BLaER1 (cell line): ENCODE data around the gene BNC2.

Source experiments
- H3K27ac ChIP-seq: shearing (Covaris generic); formaldehyde crosslinking; 2 replicates; pipeline ENCODE4 v1.8.1; 2022
- H3K27me3 ChIP-seq: shearing (Covaris generic); formaldehyde crosslinking; 2 replicates; pipeline ENCODE4 v1.8.1; 2022
- H3K36me3 ChIP-seq: shearing (Covaris generic); formaldehyde crosslinking; 2 replicates; pipeline ENCODE4 v1.8.1; 2022
- H3K4me1 ChIP-seq: shearing (Covaris generic); formaldehyde crosslinking; 2 replicates; pipeline ENCODE4 v1.8.1; 2022
- H3K4me2 ChIP-seq: shearing (Covaris generic); formaldehyde crosslinking; 2 replicates; pipeline ENCODE4 v1.8.1; 2022
- H3K4me3 ChIP-seq: shearing (Covaris generic); formaldehyde crosslinking; 2 replicates; pipeline ENCODE4 v1.8.1; 2022
- H3K9ac ChIP-seq: shearing (Covaris generic); formaldehyde crosslinking; 2 replicates; pipeline ENCODE4 v1.8.1; 2022
- H3K9me3 ChIP-seq: shearing (Covaris generic); formaldehyde crosslinking; 2 replicates; pipeline ENCODE4 v1.8.1; 2022
- H4K20me1 ChIP-seq: shearing (Covaris generic); formaldehyde crosslinking; 2 replicates; pipeline ENCODE4 v1.8.1; 2022
- Cebpa-rat ChIP-seq: shearing (Covaris generic); IDR thresholded peaks from 2 replicates; pipeline ENCODE4 v1.8.1; 2022

BNC2 gene

GRCh38 chr9:16846367-16846766 lies 24.1 kb downstream of the BNC2 start:
- Histone ChIP-seq H3K27ac (no peak overlapping the region), H3K36me3 (no peaks in the 10 kb centered on the region), H3K9me3 (peaks cover 4% of the 10 kb centered on the region; the same call in 1 of the 2 replicates), H3K4me1 (no peaks in the 10 kb centered on the region), H3K9ac (no peak overlapping the region), H3K4me3 (no peak overlapping the region), H3K27me3 (no peaks in the 10 kb centered on the region), H3K4me2 (no peak overlapping the region), H4K20me1 (no peaks in the 10 kb centered on the region)
- TF ChIP-seq Cebpa-rat = no peak

DNA sequence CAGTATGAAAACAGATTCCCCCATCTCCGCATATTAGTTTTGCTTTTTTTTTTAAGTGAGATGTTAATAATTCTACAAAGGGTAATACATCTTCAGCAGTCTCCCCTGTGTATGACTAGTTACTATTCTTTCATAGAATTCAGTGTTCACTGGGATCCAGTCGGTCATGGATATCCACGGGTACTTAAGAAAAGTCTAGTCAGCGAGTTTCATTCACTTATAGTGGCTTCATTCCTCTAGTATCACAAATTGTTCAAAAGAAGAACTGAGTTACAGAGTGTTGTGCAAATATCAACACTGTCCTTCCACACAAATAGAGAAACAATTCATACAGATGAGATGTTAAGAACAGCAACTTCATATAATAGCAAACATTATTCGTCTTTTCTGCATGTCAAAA lies 35.7 kb downstream of the BNC2 start:
- no peak overlapping the region for H3K27ac ChIP-seq
- H3K4me2 ChIP-seq = no peak overlapping the region
- no peaks in the 10 kb centered on the region for H3K4me1 ChIP-seq
- no peak overlapping the region for H3K9ac ChIP-seq
- peaks cover 9% of the 10 kb centered on the region; the same call in 1 of the 2 replicates for H3K9me3 ChIP-seq
- H3K27me3 ChIP-seq = no peaks in the 10 kb centered on the region
- no peaks in the 10 kb centered on the region for H3K36me3 ChIP-seq
- no peaks in the 10 kb centered on the region for H4K20me1 ChIP-seq
- TF ChIP-seq Cebpa-rat = no peak
- H3K4me3 ChIP-seq = no peak overlapping the region

GRCh38 chr9:16833296-16833835 lies 37.1 kb downstream of the BNC2 start:
- Histone ChIP-seq H3K4me2 (no peak overlapping the region), H3K9me3 (peaks cover 9% of the 10 kb centered on the region; the same call in 1 of the 2 replicates), H3K9ac (no peak overlapping the region), H3K27me3 (no peaks in the 10 kb centered on the region), H3K36me3 (no peaks in the 10 kb centered on the region), H3K27ac (no peak overlapping the region), H4K20me1 (no peaks in the 10 kb centered on the region), H3K4me1 (no peaks in the 10 kb centered on the region), H3K4me3 (no peak overlapping the region)
- no peak for TF ChIP-seq Cebpa-rat

- H3K4me1 ChIP-seq = no peaks in the 10 kb centered on the region
- H3K4me2 ChIP-seq = no peak overlapping the region
- H3K9me3 ChIP-seq = peaks cover 7% of the 10 kb centered on the region; the same call in 1 of the 2 replicates
- no peaks in the 10 kb centered on the region for H4K20me1 ChIP-seq
- H3K27ac ChIP-seq = no peak overlapping the region
- no peaks in the 10 kb centered on the region for H3K36me3 ChIP-seq
- no peak overlapping the region for H3K9ac ChIP-seq
- H3K4me3 ChIP-seq = no peak overlapping the region
- no peak for TF ChIP-seq Cebpa-rat
- no peaks in the 10 kb centered on the region for H3K27me3 ChIP-seq
Measured at GRCh38 chr9:16832101-16832500, 38.4 kb downstream of the BNC2 start.

- no peak overlapping the region for H3K9ac ChIP-seq
- no peak for TF ChIP-seq Cebpa-rat
- no peak overlapping the region for H3K4me3 ChIP-seq
- peaks cover 7% of the 10 kb centered on the region; the same call in 1 of the 2 replicates for H3K9me3 ChIP-seq
- no peak overlapping the region for H3K4me2 ChIP-seq
- no peak overlapping the region for H3K27ac ChIP-seq
- H4K20me1 ChIP-seq = no peaks in the 10 kb centered on the region
- H3K4me1 ChIP-seq = no peaks in the 10 kb centered on the region
- H3K27me3 ChIP-seq = no peaks in the 10 kb centered on the region
- no peaks in the 10 kb centered on the region for H3K36me3 ChIP-seq
Measured at GRCh38 chr9:16830806-16831205, 39.7 kb downstream of the BNC2 start.

DNA sequence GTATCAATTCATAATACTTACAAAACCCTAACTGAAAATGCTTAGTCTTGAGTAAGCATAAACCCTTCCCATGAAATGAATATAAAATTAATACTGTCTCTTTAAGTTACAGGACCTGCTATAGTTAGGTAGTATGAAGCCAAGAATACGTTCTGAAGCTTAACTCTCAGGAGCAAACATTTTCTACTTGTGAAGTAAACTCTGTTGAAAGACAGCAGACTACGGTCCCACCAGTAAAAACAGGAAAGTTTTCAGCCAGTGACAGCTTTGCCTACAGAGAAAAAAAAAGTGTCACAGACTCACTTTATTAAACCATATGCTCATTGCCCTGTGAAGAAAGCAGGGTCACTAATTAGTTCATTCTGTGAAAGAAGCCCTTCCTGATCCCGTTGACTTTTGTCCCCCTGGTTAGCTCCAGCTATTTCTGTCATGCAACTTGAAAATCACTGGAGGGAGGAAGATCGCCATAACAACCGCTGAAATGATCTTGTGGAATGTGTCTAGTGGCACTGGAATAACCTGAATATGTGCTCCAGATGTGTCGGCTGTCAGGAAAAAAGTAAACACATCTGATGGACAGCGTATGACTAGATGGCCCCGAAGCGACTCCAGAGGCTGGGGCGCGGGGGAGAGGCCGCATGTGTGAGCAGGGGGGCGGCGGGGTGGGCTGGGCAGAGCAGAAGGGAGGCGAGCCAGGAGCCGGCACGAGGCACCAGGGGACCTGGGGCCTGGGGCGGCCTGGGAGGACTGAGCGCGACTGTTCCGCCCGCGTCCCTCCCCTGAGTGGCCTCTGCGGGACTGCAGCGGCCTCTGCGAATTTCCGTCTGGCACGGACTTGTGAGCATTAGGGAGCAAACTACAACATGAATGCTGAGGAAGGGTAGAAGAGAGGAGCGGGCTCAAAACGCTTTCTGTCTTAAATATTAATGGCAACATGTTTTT lies 41.9 kb downstream of the BNC2 start:
- H3K4me3 ChIP-seq = no peak overlapping the region
- no peak overlapping the region for H3K27ac ChIP-seq
- peaks cover 7% of the 10 kb centered on the region; the same call in 1 of the 2 replicates for H3K9me3 ChIP-seq
- H3K4me2 ChIP-seq = no peak overlapping the region
- H3K27me3 ChIP-seq = no peaks in the 10 kb centered on the region
- no peaks in the 10 kb centered on the region for H3K4me1 ChIP-seq
- H3K36me3 ChIP-seq = no peaks in the 10 kb centered on the region
- no peak overlapping the region for H3K9ac ChIP-seq
- TF ChIP-seq Cebpa-rat = no peak
- no peaks in the 10 kb centered on the region for H4K20me1 ChIP-seq

- H4K20me1 ChIP-seq = no peaks in the 10 kb centered on the region
- no peaks in the 10 kb centered on the region for H3K36me3 ChIP-seq
- no peaks in the 10 kb centered on the region for H3K9me3 ChIP-seq
- no peak overlapping the region for H3K4me2 ChIP-seq
- no peaks in the 10 kb centered on the region for H3K4me1 ChIP-seq
- no peak overlapping the region for H3K9ac ChIP-seq
- no peaks in the 10 kb centered on the region for H3K27me3 ChIP-seq
- TF ChIP-seq Cebpa-rat = no peak
- no peak overlapping the region for H3K27ac ChIP-seq
- no peak overlapping the region for H3K4me3 ChIP-seq
Measured at GRCh38 chr9:16825971-16826625, 44.4 kb downstream of the BNC2 start.

DNA sequence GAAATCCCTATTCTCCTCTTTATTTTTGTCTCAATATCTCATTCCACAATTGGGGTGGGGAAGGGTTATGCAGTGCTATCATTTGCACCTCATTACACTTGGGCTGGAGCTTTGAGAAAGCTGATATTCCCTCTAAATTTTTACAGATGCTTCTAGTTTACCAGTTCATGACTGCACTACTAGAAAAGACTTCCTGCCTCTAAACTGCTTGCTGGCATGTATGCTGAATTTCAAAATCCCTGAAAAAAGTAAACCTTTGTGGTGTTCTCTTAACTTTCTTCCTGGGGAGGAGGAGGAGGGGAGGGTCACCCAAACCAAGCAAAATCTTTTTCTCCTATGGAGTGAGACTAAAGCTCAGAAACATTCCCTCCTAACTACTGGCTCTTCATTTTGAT lies 45.1 kb downstream of the BNC2 start:
- H3K27me3 ChIP-seq = no peaks in the 10 kb centered on the region
- H3K4me2 ChIP-seq = no peak overlapping the region
- no peaks in the 10 kb centered on the region for H3K36me3 ChIP-seq
- H3K4me1 ChIP-seq = no peaks in the 10 kb centered on the region
- no peak for TF ChIP-seq Cebpa-rat
- H4K20me1 ChIP-seq = no peaks in the 10 kb centered on the region
- H3K4me3 ChIP-seq = no peak overlapping the region
- no peaks in the 10 kb centered on the region for H3K9me3 ChIP-seq
- H3K9ac ChIP-seq = no peak overlapping the region
- no peak overlapping the region for H3K27ac ChIP-seq

- no peaks in the 10 kb centered on the region for H3K9me3 ChIP-seq
- H3K4me2 ChIP-seq = no peak overlapping the region
- H3K4me1 ChIP-seq = no peaks in the 10 kb centered on the region
- H3K4me3 ChIP-seq = no peak overlapping the region
- no peaks in the 10 kb centered on the region for H3K36me3 ChIP-seq
- no peak overlapping the region for H3K9ac ChIP-seq
- no peaks in the 10 kb centered on the region for H3K27me3 ChIP-seq
- no peak overlapping the region for H3K27ac ChIP-seq
- no peaks in the 10 kb centered on the region for H4K20me1 ChIP-seq
- TF ChIP-seq Cebpa-rat = no peak
Measured at GRCh38 chr9:16824545-16825330, 45.7 kb downstream of the BNC2 start.
